ENCODE data around the gene PCDH9. TPM values are rescaled to one million over a fixed set of nuclear protein-coding genes. Genes with fewer than 3 reads are reported as not detected.

PCDH9 gene
- total RNA-seq, 1 experiment from 2014 or later: 10.1 TPM

DNA sequence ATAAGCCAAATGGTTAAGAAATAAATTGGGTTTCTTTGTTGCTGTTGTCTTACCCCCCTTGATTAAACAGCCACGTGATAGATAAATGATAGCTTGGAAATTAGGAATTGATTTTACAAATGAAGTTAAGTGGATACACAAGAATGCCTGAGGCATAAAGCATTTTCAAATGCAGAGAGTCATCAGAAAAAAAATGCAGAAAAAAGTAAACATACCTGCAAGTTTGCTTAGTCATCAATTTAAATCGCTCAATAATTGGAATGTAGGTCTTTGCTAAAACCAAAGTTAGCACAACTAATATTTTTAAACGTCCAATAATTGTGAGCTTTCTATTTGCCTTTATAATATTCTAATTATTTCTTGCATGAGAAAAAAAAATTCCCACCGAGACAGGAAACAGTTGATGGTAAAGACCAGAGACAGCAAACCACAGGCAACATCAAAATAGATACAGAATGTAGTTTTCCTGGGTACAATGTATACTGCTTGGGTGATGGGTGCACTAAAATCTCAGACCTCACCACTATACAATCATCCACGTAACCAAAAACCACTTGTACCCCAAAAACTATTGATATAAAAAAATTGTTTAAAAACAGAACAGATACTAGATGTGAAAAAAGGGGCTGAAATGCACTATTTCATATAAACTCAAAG lies 924.0 kb downstream of the PCDH9 start:
- H3K4me3 Mint-ChIP-seq (ENCODE audit: unreplicated experiment): no peak overlapping the region
- no peak overlapping the region for H3K27ac Mint-ChIP-seq (ENCODE audit: low read depth, unreplicated experiment)
- intact Hi-C loops (cut with micrococcal nuclease): no loop called here
- no peaks in the 10 kb centered on the region for H3K9me3 Mint-ChIP-seq (ENCODE audit: unreplicated experiment)
- ChIA-PET POLR2A (interaction anchor here (0.7 kb wide), 1 partner anchor 8 kb away, joined by 3 read pairs; no protein-coding TSS in a partner anchor), CTCF (no interaction called here)
- no TSS peak for BruUV-seq (replicated peaks)
- DNase-seq (ENCODE audit: unreplicated experiment): no peak
- no peak for TF ChIP-seq CTCF (IDR thresholded peaks at IDR 0.05; ENCODE audit: unreplicated experiment)
- peaks cover 1% of the 10 kb centered on the region for H3K4me1 Mint-ChIP-seq (ENCODE audit: insufficient read depth, unreplicated experiment)
- no peaks in the 10 kb centered on the region for H3K27me3 Mint-ChIP-seq (ENCODE audit: insufficient read depth, unreplicated experiment)
- no peaks in the 10 kb centered on the region for H3K36me3 Mint-ChIP-seq (ENCODE audit: insufficient read depth, unreplicated experiment)

GRCh38 chr13:66301482-66301881 lies 928.7 kb downstream of the PCDH9 start:
- Mint-ChIP-seq H3K27ac (ENCODE audit: low read depth, unreplicated experiment) (no peak overlapping the region), H3K4me1 (ENCODE audit: insufficient read depth, unreplicated experiment) (no peaks in the 10 kb centered on the region), H3K36me3 (ENCODE audit: insufficient read depth, unreplicated experiment) (no peaks in the 10 kb centered on the region), H3K27me3 (ENCODE audit: insufficient read depth, unreplicated experiment) (no peaks in the 10 kb centered on the region), H3K4me3 (ENCODE audit: unreplicated experiment) (no peak overlapping the region), H3K9me3 (ENCODE audit: unreplicated experiment) (peaks cover 2% of the 10 kb centered on the region)
- no peak for DNase-seq (ENCODE audit: unreplicated experiment)
- CTCF ChIA-PET: no interaction called here
- BruUV-seq (replicated peaks): no TSS peak
- intact Hi-C loops (cut with micrococcal nuclease): no loop called here
- TF ChIP-seq CTCF (IDR thresholded peaks at IDR 0.05; ENCODE audit: unreplicated experiment): no peak
- POLR2A ChIA-PET: no interaction called here

- ChIA-PET POLR2A (no interaction called here), CTCF (interaction anchor here (0.6 kb wide), 1 partner anchor 638 kb away, joined by 3 read pairs; no protein-coding TSS in a partner anchor)
- Mint-ChIP-seq H3K36me3 (ENCODE audit: insufficient read depth, unreplicated experiment) (no peaks in the 10 kb centered on the region), H3K4me3 (ENCODE audit: unreplicated experiment) (no peak overlapping the region), H3K9me3 (ENCODE audit: unreplicated experiment) (peaks cover 7% of the 10 kb centered on the region), H3K4me1 (ENCODE audit: insufficient read depth, unreplicated experiment) (no peaks in the 10 kb centered on the region), H3K27ac (ENCODE audit: low read depth, unreplicated experiment) (no peak overlapping the region), H3K27me3 (ENCODE audit: insufficient read depth, unreplicated experiment) (no peaks in the 10 kb centered on the region)
- no peak for DNase-seq (ENCODE audit: unreplicated experiment)
- no TSS peak for BruUV-seq (replicated peaks)
- intact Hi-C loops (cut with micrococcal nuclease): no loop called here
- no peak for TF ChIP-seq CTCF (IDR thresholded peaks at IDR 0.05; ENCODE audit: unreplicated experiment)
These were observed 929.1 kb downstream of the PCDH9 start for GRCh38 chr13:66301006-66301405.

- H3K36me3 Mint-ChIP-seq (ENCODE audit: insufficient read depth, unreplicated experiment): no peaks in the 10 kb centered on the region
- H3K27ac Mint-ChIP-seq (ENCODE audit: low read depth, unreplicated experiment): no peak overlapping the region
- ChIA-PET CTCF (no interaction called here), POLR2A (no interaction called here)
- intact Hi-C loops (cut with micrococcal nuclease): no loop called here
- no TSS peak for BruUV-seq (replicated peaks)
- no peak for DNase-seq (ENCODE audit: unreplicated experiment)
- peaks cover 8% of the 10 kb centered on the region for H3K9me3 Mint-ChIP-seq (ENCODE audit: unreplicated experiment)
- H3K4me3 Mint-ChIP-seq (ENCODE audit: unreplicated experiment): no peak overlapping the region
- H3K27me3 Mint-ChIP-seq (ENCODE audit: insufficient read depth, unreplicated experiment): no peaks in the 10 kb centered on the region
- no peak for TF ChIP-seq CTCF (IDR thresholded peaks at IDR 0.05; ENCODE audit: unreplicated experiment)
- H3K4me1 Mint-ChIP-seq (ENCODE audit: insufficient read depth, unreplicated experiment): no peaks in the 10 kb centered on the region
These were observed 933.3 kb downstream of the PCDH9 start for GRCh38 chr13:66296875-66297274.

Measured in MCF 10A (cell line).